Panc1 (cell line): ENCODE results near the gene TMEM252.

Experiments used
- TF ChIP-seq, protein P1 (sequence below), 2 experiments: IDR thresholded peaks; 2 replicates each; pipeline ENCODE4 v1.6.1; 2011 to 2012; ENCODE audit warnings: low read depth in 2 of 2, control low read depth in 1 of 2, low read length in 1 of 2, mild to moderate bottlenecking in 1 of 2, moderate library complexity in 1 of 2; ENCODE audit not compliant: insufficient read depth in 1 of 2
- TF ChIP-seq, protein P2 (sequence below): fragments of 450-650 bp; IDR thresholded peaks from 2 replicates; pipeline ENCODE4 v1.5.1; 2017; ENCODE audit warnings: mild to moderate bottlenecking

DNA sequence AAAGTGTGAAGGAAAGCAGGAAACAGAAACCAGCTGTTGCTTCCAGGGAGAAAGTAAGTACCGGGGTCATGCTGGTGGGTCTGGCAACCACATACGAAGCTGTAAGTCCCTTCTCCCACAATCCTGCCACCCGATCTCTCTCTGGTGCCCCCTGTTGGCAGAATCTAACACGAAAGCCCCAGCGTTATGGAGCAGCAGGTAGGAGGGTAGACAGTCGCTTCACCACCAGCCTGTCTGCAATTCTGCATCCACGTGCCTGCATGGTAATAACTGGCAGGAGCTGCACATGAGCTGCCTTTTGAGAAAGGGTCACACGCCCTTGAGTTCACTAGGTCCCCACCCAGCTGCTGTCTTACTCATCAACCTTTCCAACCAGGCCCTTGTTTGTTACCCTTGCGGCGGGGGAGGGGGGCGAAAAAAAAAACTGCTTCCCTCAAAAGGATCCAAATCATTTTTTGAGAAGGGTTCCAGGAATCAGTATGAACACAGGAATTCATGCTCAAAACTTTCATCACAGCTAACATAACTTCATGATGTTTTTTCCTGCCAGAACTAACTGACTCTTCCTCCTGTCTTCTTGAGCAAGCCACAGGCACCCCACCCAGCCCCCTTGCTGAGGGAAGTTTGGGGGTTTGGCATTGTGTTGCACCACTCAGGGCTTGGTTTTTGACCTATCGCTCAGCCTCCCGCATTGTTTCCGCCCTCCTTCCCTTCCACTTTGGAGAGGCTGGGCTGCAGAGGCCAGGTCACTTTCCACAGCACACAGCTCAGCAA lies 19.6 kb upstream of the TMEM252 start:
- TF ChIP-seq, protein P1, sequence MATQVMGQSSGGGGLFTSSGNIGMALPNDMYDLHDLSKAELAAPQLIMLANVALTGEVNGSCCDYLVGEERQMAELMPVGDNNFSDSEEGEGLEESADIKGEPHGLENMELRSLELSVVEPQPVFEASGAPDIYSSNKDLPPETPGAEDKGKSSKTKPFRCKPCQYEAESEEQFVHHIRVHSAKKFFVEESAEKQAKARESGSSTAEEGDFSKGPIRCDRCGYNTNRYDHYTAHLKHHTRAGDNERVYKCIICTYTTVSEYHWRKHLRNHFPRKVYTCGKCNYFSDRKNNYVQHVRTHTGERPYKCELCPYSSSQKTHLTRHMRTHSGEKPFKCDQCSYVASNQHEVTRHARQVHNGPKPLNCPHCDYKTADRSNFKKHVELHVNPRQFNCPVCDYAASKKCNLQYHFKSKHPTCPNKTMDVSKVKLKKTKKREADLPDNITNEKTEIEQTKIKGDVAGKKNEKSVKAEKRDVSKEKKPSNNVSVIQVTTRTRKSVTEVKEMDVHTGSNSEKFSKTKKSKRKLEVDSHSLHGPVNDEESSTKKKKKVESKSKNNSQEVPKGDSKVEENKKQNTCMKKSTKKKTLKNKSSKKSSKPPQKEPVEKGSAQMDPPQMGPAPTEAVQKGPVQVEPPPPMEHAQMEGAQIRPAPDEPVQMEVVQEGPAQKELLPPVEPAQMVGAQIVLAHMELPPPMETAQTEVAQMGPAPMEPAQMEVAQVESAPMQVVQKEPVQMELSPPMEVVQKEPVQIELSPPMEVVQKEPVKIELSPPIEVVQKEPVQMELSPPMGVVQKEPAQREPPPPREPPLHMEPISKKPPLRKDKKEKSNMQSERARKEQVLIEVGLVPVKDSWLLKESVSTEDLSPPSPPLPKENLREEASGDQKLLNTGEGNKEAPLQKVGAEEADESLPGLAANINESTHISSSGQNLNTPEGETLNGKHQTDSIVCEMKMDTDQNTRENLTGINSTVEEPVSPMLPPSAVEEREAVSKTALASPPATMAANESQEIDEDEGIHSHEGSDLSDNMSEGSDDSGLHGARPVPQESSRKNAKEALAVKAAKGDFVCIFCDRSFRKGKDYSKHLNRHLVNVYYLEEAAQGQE (IDR thresholded peaks at IDR 0.05; ENCODE audit: insufficient read depth in 1 of 2, low read depth in 2 of 2, low read length in 1 of 2): no peak
- TF ChIP-seq, protein P2, sequence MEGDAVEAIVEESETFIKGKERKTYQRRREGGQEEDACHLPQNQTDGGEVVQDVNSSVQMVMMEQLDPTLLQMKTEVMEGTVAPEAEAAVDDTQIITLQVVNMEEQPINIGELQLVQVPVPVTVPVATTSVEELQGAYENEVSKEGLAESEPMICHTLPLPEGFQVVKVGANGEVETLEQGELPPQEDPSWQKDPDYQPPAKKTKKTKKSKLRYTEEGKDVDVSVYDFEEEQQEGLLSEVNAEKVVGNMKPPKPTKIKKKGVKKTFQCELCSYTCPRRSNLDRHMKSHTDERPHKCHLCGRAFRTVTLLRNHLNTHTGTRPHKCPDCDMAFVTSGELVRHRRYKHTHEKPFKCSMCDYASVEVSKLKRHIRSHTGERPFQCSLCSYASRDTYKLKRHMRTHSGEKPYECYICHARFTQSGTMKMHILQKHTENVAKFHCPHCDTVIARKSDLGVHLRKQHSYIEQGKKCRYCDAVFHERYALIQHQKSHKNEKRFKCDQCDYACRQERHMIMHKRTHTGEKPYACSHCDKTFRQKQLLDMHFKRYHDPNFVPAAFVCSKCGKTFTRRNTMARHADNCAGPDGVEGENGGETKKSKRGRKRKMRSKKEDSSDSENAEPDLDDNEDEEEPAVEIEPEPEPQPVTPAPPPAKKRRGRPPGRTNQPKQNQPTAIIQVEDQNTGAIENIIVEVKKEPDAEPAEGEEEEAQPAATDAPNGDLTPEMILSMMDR: peak; percentile 39
